ENCODE measurements around the gene ABCA2. TPM values are rescaled to one million over a fixed set of nuclear protein-coding genes. Genes with fewer than 3 reads are reported as not detected.
A peak's percentile ranks its signal among the peaks of the same experiment; 100 is the strongest.

The ABCA2 gene
- total RNA-seq, 1 donor from 2014 or later, result 25.7 TPM

DNA sequence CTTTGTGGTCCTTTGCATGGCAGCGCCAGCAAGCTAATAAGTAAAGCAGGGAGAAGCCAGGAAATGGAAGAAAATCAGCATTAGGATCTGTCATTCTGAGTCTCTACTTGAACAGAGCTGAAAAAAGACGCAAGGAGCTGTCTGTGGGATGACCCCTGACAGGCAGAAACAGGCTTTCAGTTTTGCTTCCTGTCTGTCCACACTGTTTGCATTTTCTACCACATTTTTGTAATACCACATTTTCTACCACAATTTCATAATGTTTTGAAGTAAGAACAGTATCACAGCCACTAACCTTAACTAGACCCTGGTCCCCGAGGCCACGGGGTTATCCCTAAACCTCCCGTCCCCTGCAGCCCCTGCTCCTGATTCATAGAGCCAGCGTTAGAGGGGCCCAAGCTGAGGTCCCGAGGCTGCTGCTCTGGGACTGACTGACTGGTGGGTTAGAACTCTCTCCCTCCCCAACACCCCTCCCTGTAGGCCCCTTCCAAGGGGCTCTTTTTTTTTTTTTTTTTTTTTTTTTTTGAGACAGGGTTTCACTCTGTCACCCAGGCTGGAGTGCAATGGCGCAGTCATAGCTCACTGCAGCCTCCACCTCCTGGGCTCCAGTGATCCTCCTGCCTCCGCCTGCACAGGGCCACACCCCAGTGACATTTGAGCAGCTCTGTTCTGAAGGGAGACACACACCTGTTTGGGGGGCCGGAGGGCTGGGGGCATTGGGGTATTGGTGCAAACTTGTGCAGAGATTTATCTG, 27.7 kb downstream of the ABCA2 start:
- DNase-seq (ENCODE audit: low spot score), result no peak

DNA sequence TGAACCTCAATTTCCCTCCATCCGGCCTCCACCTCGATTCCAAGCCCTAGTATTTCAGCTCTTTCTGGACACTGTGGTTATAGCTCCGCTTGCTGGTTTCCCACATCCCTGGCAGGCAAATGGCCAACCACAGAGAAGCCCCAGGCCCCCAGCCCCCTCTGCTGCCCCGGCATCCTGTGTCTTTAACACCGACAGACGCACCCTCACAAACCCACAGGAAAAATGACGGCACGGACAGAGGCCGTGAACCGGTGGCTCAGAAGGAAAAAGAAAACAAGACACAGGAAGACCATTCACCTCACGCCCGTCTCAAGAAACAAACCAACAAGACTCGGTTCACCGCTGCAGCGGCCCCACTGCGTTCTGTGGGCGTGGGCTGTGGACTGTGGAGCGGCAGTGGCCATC, 30.2 kb downstream of the ABCA2 start:
- no peak for DNase-seq (ENCODE audit: low spot score)

DNA sequence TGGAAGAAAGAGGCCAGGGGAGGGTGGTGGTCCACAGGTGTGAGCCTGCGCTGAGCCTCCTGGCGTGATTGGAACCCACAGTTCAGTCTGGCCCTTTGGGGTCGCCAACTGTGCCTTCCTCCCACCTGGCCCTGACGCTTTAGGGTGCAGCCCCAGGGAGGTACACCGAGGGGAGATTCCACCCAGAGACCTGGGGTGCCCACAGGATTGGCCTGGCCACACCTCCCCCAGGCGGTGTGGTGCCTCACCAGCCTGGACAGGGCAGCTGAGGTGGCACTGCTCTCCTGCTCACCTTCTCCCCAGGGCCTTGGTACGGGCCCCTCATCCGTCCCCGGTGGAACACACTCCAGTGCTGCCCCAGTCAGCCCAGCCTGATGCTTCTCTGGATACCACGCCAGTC, 30.7 kb downstream of the ABCA2 start:
- no peak for DNase-seq (ENCODE audit: low spot score)

GRCh38 chr9:136996361-136997292, 31.4 kb downstream of the ABCA2 start, which contains the start of gene CLIC3:
CLIC3 (minus strand) TSS chr9:136996568; CDS start chr9:136996543, 25 bp downstream.
- no peak for DNase-seq (ENCODE audit: low spot score)

DNA sequence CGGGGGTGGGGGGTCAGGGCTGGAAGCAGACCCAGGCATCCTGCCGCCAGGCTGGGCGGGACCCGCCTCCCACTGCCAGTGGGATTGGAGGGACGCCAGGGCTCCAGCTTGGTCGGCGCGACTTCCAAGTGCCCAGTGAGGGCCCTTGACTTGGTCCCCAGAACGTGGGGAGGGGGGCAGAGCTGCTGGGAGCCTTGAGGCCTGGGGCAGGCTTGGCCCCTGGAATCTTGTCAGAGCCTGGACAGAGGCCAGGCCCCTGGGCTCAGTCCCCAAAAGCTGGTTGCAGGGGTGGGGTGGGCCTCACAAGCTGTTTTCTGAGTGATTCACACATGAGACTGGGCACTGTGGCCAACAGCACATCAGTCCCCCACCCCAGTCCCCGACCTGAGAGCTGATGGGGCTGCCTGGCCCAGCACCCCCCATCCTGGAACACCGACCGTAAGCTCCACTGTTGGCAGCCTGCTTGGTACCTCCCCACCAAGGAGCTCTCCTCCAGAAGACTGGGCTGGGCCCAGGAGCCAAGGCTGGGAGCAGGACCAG, 32.2 kb downstream of the ABCA2 start:
- no peak for DNase-seq (ENCODE audit: low spot score)

DNA sequence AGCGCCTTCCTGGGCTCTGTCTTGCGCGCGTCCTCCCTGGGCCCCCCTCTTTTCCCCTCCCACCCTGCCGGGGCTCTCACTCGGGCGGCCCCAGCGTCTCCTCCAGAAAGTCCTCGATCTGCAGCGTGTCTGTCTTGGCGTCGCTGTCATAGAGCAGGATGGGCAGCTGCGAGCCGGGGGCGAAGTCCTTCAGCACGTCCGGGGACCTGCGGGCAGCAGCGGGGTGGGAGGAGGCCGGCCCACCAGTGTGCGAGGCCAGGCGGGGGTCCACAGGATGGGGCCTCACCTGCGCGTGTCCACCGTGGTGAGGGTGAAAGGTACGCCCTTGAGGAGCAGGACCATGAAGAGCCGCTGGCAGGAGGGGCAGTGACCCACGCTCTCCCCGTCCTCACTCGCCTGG, 32.7 kb downstream of the ABCA2 start:
- DNase-seq (ENCODE audit: low spot score), result no peak

DNA sequence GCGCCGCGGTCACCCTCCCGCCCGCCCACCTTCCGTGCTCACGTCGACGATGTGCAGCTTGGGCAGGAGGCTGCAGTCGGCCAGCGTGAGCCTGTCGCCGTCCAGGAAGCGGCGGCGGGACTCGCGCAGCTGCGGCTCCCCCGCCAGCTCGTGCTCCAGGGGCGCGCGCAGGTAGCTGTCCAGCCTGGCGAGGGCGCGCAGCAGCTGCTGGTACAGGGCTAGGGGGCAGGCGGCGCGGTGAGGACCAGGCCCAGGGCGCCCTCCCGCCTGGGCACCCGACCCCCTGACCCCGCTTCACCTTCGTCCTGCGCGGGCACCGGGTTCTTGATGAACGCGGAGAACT, 33.2 kb downstream of the ABCA2 start:
- no peak for DNase-seq (ENCODE audit: low spot score)

DNA sequence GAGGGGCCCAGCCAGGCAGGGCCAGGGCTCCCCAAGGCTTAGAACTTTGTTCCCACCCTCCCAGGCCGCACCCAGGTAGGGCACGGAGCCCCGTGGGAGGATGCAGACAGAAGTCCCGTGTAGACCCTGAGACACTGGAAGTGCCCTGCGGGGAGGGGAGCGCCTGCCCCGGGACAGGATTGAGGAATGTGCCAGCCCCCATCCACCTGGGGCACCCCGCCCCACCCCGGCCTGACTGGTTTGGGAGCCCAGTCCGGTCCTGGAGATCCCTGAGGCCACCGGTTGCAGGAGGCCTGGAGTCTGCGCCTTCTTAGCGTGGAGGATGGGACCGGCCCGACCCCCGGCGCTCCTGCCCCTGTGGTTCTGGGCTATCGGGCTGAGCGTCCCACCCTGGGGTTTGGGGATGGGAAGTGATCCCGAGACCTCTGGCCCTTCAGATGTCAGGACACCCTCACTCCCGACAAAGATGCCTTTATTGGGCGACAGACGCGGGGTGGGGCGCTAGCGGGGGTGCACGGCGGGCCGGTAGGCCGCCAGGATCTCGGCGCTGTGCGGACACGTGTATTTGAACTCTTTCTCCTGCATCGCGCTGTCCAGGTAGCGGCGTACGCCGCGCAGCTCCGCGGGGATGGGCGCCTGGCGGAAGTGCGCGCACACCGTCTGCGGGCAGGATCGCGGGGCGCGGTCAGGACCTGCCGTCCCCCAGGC, 33.7 kb downstream of the ABCA2 start:
- no peak for DNase-seq (ENCODE audit: low spot score)

DNA sequence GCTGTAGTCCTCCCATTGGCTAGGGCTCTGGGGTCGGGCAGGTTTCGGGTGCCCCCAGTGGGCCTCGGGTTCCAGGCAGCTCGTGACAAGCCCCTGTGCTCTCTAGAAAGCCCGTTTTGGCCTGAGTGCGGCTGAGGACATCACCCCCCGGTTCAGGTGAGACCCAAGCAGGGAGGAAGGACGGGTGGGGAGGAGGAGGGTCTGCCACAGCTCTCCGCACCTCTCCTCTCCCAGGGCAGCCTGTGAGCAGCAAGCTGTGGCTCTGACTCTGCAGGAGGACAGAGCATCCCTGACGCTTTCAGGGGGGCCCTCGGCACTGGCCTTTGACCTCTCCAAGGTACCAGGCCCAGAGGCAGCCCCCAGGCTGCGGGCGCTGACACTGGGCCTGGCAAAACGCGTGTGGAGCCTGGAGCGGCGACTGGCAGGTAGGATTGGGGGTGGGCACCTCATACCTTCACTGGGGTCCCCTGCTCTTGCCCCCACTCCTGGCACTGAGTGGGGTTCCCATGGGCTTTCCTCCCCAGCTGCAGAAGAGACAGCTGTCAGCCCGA, 35.1 kb downstream of the ABCA2 start:
- DNase-seq (ENCODE audit: low spot score), result no peak

DNA sequence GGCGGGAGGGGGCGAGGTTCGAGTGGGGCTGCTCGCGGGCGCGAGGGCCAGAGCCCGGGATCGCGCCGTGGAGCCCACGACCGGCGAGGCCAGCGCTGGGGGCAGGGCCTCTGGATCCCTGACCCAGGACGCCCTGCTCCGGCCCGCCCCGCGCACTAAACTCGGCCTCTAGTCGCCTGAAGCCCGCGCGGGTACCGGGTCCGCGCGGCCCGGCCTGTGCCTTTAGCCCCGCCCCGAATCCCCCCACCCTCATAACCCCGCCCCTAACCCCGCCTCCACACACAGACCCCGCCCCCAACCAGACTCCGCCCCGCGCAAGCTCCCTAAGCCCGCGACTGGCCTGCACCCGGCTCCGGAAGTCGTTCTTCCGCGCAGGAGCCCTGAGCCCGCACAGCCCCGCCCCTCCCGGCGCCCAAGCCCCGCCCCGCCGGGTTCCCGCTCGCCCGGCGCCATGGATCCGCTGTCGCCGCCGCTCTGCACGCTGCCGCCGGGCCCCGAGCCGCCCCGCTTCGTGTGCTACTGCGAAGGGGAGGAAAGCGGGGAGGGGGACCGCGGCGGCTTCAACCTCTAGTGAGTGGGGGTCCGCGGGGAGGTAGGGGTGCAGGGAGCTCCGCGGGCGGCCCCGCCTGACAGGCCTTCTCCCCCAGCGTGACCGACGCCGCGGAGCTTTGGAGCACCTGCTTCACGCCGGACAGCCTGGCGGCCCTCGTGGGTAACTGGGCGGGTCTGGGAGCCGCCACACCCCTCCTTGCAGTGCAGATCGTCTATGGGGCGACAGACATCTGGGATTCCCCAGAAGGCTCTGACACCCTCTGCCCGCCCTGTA, 35.8 kb downstream of the ABCA2 start, which contains the start of gene PAXX:
Gene PAXX (plus strand): TSS at position 430 of the 826 bp plus-strand sequence. CDS start 22 bp downstream, at position 452.
- peak; percentile 93 for DNase-seq (ENCODE audit: low spot score)

GRCh38 chr9:136990242-136990911, 37.7 kb downstream of the ABCA2 start:
- DNase-seq (ENCODE audit: low spot score), result no peak

- DNase-seq (ENCODE audit: low spot score), result no peak
Measured at GRCh38 chr9:136988872-136989271, 39.2 kb downstream of the ABCA2 start.

GRCh38 chr9:136985853-136986252, 42.2 kb downstream of the ABCA2 start:
- no peak for DNase-seq (ENCODE audit: low spot score)

- DNase-seq (ENCODE audit: low spot score), result no peak
Measured at GRCh38 chr9:136985027-136985602, 42.9 kb downstream of the ABCA2 start.

GRCh38 chr9:136984464-136985026, 43.5 kb downstream of the ABCA2 start:
- no peak for DNase-seq (ENCODE audit: low spot score)

DNA sequence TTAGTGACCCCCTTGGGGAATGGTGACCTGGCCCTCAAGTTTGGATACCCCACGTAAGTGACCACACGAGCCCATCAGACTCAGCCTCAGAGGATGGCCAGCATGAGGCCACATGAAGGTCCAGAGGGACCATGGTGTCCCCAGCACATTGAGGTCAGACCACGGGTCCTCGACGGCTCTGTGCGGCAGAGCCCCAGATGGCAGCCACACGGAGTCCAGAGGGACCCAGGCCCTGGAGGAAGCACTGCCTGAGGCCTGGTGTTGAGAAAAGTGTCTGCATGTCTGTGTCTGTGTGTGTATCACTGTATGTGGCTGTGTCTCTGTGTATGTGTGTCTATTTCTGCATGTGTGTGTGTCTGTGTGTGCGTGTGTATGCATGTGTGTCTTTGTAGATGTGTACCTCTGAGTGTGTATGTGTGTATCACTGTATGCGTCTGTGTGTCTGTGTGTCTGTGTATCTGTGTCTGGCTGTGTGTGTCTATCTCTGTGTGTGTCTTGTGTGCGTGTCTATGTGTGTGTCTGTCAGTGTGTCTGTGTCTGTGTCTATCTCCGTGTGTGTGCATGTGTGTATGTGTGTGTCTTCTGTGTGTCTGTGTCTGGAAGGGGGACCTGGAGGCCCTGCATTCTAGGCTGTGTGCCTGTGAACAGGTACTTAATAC, 44.3 kb downstream of the ABCA2 start:
- no peak for DNase-seq (ENCODE audit: low spot score)

DNA sequence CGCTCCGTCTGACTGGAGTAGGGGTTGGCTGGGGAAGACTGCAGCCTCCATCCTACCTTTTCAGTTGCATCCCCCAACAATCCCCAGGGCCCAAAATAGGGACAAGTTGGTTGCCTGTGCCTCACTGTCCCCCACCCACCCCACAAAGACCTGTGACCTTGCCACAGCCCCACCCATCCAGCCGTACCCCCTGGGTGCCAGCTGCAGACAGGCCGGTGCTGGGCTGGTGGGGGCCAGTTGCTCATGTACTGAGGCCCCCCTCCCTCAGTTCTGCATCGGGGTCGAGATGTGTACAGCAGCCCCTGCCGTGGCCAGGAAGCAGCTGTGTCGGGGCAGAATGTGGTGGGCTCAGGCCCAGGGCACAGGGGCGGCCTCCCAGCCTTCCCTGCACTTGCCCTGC, 44.9 kb downstream of the ABCA2 start:
- no peak for DNase-seq (ENCODE audit: low spot score)

DNA sequence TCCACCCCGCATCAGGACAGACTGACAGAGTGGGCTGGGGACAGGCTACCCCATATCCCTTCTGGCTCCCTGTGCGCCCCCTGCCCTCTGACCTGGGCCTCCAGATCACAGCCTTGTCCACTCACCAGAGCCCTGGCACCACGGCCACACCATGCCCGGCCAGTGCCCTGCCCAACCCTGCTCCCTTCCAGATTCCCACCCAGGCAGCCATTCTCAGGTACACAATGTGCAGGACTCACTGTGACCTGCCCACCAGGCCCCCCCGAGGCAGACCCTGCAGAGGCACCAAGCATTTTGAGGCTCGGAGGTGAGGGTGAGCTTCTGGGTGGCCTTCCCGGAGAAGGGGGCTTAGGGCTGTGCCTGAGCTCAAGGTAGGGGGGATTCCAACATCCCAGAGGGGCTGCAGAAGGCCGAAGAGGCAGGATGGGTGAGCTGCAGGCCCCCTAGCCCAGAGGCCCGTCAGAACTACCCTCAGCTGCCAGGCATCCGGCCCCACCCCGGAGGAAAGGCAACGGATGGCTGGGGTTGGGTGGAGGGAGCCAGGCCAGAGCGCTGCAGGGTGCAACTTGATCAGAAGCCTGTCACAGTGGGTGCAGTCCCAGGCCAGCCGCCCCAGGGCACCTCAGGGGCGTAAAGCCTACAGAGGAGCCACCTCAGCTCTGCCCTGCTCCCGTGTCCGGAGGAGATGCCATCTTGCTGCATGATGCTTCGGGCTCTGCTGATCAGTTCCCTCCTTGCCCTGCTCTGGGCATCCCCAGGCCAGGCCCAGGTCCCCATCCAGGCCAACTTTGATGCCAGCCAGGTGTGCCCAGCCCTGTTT, 45.6 kb downstream of the ABCA2 start, which contains the start of gene LCNL1:
Gene LCNL1 (plus strand): TSS at position 762 of the 820 bp plus-strand sequence. CDS start 594 bp downstream, outside the sequence.
- no peak for DNase-seq (ENCODE audit: low spot score)

Measured in ureter (tissue), 1 donor.